Central memory CD8-positive, alpha-beta T cell (primary cell): ENCODE data around the gene LGI2.
"Not testable (repeated sequence)": the region's sequence is repeated elsewhere in the genome, so short reads cannot be mapped to it uniquely, and the experiment has no call there.

Experiments used
- ATAC-seq: fragments of 150-1000 bp; cut with Tn5 transposase; replicated peaks from 2 replicates; pipeline ENCODE4 v1.10.0; 2022; ENCODE audit warnings: mild to moderate bottlenecking, moderate FRiP score, moderate number of reproducible peaks; ENCODE audit not compliant: poor library complexity, severe bottlenecking; ENCODE audit errors: extremely low read depth
- DNase-seq, 2 donors: peaks; one replicate each; pipeline ENCODE4 v3.0.0; 2021; ENCODE audit warnings: low spot score in 2 of 2
- H3K27ac Mint-ChIP-seq: one replicate; pipeline ENCODE4 v1.8.0; 2022; ENCODE audit warnings: low read depth, mild to moderate bottlenecking, moderate library complexity, mixed read lengths
- H3K27me3 Mint-ChIP-seq: one replicate; pipeline ENCODE4 v1.8.0; 2022; ENCODE audit warnings: mixed read lengths
- H3K36me3 Mint-ChIP-seq: one replicate; pipeline ENCODE4 v1.8.0; 2022; ENCODE audit warnings: mild to moderate bottlenecking, moderate library complexity, mixed read lengths; ENCODE audit not compliant: insufficient read depth
- H3K4me1 Mint-ChIP-seq: one replicate; pipeline ENCODE4 v1.8.0; 2022; ENCODE audit warnings: mixed read lengths
- H3K4me3 Mint-ChIP-seq: one replicate; pipeline ENCODE4 v1.8.0; 2022; ENCODE audit warnings: mild to moderate bottlenecking, moderate library complexity, mixed read lengths
- H3K9me3 Mint-ChIP-seq: one replicate; pipeline ENCODE4 v1.8.0; 2022; ENCODE audit warnings: mixed read lengths

LGI2 gene

DNA sequence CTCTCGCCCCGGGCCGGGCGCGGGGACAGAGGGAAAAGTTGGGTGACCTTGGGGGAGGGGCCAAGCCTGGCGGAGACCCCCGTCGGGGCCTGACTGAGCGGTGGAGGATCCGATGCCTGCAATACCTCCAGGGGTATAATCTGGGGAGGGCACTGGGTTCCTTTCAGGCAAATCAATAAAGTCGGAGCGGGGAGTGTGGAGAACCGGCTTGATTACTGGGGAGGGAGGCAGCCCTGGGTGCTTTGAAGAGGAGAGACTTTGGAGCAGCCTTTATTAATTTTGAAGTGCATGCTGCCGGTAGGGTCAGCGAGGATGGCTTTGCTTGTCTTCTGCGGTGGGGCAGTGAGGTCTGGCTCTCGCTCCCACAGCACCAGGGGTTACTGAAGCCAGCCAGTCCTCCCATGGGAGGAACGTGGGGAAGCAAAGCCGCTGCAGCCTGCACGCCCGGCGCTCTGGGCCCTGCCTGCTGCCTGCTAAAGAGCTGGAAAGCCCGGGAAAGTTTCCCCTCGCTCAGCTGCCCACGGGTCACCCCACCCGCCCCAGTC lies 403 bp upstream of the LGI2 start:
- no peak for ATAC-seq
- Mint-ChIP-seq H3K27ac (no peak overlapping the region), H3K27me3 (peaks cover 91% of the 10 kb centered on the region), H3K9me3 (peaks cover 10% of the 10 kb centered on the region), H3K36me3 (no peaks in the 10 kb centered on the region), H3K4me1 (no peaks in the 10 kb centered on the region), H3K4me3 (no peak overlapping the region)
- no peak for DNase-seq

- Mint-ChIP-seq H3K4me3 (no peak overlapping the region), H3K36me3 (no peaks in the 10 kb centered on the region), H3K9me3 (peaks cover 9% of the 10 kb centered on the region), H3K27me3 (peaks cover 91% of the 10 kb centered on the region), H3K27ac (no peak overlapping the region), H3K4me1 (no peaks in the 10 kb centered on the region)
- DNase-seq (no peak), ATAC-seq (no peak)
Measured at GRCh38 chr4:25029479-25030276, 1.1 kb downstream of the LGI2 start.

DNA sequence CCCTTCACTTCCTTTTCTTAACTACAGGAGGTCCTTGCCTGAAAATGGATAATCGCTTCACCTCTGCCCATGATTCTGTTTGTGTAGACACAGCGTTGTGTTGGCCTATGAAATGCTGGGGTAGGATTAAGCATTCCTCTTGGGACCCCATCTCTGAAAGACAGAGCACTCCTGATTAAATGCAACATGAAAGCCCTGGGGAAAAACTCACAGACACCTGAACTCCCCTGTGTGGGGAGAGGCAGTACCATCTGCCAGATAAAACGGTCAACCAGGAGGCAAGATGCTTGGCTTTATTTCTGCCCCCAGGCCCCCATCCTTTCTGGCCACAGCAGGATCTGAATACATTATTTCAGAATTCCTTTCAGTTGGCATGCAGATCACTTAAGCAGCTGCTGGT lies 1.9 kb downstream of the LGI2 start:
- Mint-ChIP-seq H3K27ac (no peak overlapping the region), H3K36me3 (no peaks in the 10 kb centered on the region), H3K9me3 (peaks cover under 1% of the 10 kb centered on the region), H3K4me3 (no peak overlapping the region), H3K4me1 (no peaks in the 10 kb centered on the region), H3K27me3 (peaks cover 91% of the 10 kb centered on the region)
- ATAC-seq (no peak), DNase-seq (no peak)

GRCh38 chr4:25022766-25023165 lies 8.0 kb downstream of the LGI2 start:
- no peaks in the 10 kb centered on the region for H3K36me3 Mint-ChIP-seq
- DNase-seq (no peak), ATAC-seq (no peak)
- H3K27ac Mint-ChIP-seq = no peak overlapping the region
- H3K4me3 Mint-ChIP-seq = no peak overlapping the region
- H3K9me3 Mint-ChIP-seq = no peaks in the 10 kb centered on the region
- H3K4me1 Mint-ChIP-seq = no peaks in the 10 kb centered on the region
- peaks cover 77% of the 10 kb centered on the region for H3K27me3 Mint-ChIP-seq

GRCh38 chr4:25021216-25021615 lies 9.5 kb downstream of the LGI2 start:
- Mint-ChIP-seq H3K4me3 (no peak overlapping the region), H3K27ac (no peak overlapping the region), H3K27me3 (peaks cover 75% of the 10 kb centered on the region), H3K9me3 (no peaks in the 10 kb centered on the region), H3K36me3 (no peaks in the 10 kb centered on the region), H3K4me1 (no peaks in the 10 kb centered on the region)
- DNase-seq (no peak), ATAC-seq (no peak)

DNA sequence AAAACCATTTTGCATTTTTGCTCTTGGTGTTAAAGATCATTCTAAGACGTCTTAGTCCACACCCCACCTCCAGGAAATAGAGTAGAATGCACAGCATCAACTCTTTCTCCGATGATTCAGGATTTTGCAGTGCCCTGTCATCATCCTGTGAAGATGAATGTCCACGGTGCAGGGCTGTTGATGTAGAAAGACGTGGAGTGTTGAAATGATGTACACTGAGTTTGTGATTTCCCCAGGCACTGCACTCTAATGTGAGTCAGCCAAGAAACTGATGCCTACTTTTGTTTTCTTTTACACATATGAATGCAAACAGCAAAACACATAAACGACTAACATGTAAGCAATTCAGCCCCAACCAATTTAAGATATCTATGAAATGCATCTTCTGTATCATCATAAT lies 10.5 kb downstream of the LGI2 start:
- no peaks in the 10 kb centered on the region for H3K36me3 Mint-ChIP-seq
- no peak overlapping the region for H3K4me3 Mint-ChIP-seq
- H3K4me1 Mint-ChIP-seq = no peaks in the 10 kb centered on the region
- no peak overlapping the region for H3K27ac Mint-ChIP-seq
- DNase-seq (no peak), ATAC-seq (no peak)
- peaks cover 69% of the 10 kb centered on the region for H3K27me3 Mint-ChIP-seq
- no peaks in the 10 kb centered on the region for H3K9me3 Mint-ChIP-seq

DNA sequence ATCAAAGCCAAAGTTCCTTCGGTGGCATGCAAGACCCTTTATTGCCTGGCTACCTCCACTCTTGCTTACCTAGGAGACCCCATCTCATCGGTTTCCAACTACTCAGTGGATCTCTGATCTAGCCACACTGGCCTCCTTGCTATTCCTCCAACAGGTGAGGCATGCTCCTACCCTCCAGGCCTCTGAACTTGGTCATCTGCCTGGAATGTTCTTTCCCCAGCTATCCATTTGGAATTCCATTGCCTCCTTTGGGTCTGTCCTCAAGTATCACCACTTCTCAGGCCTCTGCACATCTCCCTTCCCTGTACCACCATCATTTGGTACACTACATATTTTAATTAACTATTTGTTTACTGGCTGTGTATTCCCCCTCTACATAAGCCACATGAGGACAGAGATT lies 11.2 kb downstream of the LGI2 start:
- H3K4me1 Mint-ChIP-seq = no peaks in the 10 kb centered on the region
- H3K27me3 Mint-ChIP-seq = peaks cover 69% of the 10 kb centered on the region
- H3K4me3 Mint-ChIP-seq = no peak overlapping the region
- DNase-seq = no peak
- no peaks in the 10 kb centered on the region for H3K36me3 Mint-ChIP-seq
- H3K27ac Mint-ChIP-seq = no peak overlapping the region
- ATAC-seq = no peak
- H3K9me3 Mint-ChIP-seq = no peaks in the 10 kb centered on the region

DNA sequence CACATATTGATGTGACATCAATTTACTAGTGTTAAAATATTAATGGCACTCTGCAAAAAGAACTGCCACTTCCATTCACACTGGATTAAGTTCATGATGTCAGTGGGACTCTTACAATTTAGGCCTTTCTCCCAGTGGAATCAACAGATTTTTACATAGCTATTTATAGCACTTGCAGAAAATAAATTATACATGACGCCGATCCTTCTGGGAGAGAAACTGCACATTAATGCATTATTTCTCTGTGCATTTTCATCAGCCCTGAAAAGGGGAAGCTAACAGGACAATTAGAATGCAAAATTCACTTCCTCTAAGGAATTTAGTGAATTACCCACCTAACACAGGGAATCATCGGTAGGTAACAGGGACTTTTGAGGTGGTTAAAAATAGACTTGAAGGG lies 15.7 kb downstream of the LGI2 start:
- Mint-ChIP-seq H3K36me3 (no peaks in the 10 kb centered on the region), H3K4me3 (no peak overlapping the region), H3K27ac (no peak overlapping the region), H3K9me3 (no peaks in the 10 kb centered on the region), H3K27me3 (peaks cover 63% of the 10 kb centered on the region), H3K4me1 (no peaks in the 10 kb centered on the region)
- no peak for ATAC-seq
- DNase-seq = no peak

DNA sequence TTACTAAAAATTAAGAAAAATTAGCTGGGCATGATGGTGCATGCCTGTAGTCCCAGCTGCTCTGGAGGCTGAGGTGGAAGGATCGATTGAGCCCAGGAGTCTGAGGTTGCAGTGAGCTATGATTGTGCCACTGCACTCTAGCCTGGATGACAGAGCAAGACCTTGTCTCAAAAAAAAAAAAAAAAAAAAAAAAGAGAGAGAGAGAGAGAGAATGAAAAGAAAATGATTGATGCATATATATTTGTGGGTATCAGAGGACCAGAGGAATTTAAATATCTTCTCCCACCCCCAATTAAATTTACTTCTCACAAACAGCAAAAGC lies 16.1 kb downstream of the LGI2 start:
- H3K36me3 Mint-ChIP-seq, H3K9me3 Mint-ChIP-seq, H3K4me3 Mint-ChIP-seq, H3K4me1 Mint-ChIP-seq, DNase-seq, ATAC-seq, H3K27ac Mint-ChIP-seq: not testable (repeated sequence)
- peaks cover 59% of the 10 kb centered on the region for H3K27me3 Mint-ChIP-seq

DNA sequence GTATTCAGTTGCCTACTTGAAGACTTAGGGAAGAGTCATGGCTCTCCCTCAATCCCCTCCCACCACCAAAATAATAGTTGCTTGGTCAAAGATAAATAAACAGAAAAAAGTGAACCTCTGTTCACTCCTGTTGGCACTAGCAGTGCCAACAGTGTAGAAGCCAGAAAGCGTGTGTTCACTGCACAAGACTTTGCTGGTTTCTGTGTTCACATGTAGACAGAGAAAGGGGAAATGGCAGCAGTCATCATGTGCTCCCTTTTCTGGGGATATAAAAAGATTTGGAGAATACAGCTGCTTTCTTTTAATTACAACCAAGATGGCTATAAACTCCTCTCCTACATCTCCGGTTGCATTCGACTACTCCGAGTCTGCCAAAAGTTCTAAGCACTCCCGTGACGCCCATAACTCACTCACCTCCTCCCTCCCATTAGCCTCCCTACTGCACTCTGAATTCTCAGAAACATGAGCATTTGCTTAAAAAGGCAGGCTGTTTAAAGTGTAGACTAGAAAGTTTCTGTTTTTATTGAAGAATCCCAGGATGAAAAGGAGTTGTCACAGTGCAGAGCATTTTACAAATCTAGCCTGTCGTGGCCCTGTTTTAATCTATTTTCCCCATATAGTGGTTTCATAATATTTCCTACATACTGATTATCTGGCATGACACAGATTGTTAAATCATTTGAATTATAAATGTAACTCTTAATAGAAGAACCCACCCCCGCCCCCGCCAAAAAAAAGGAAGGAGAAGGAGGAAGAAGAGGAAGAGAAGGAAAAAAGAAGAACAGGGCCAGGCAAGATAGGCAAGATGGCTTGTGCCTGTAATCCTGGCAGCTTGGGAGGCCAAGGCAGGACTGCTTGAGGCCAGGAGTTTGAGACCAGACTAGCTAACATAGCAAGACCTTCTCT lies 16.7 kb downstream of the LGI2 start:
- no peak for DNase-seq
- no peak overlapping the region for H3K27ac Mint-ChIP-seq

DNA sequence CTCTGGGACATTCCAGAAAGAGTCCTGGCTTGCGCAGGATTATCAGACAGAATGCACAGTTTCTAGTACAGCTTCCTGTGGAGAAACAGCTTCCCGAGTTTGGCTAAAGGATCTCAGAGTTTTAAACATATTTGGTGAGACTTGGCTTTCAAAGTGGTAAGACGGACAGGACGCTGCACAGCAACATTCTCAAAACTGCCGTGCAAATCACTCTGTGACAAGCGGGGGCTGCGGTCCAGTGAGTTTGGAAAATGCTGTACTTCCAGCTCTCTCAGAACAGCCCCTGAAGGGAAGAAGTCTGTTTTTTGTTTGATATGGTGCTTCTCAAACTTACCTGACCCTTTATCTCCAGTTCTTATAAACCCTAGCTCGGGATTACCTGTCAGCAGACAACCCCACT lies 18.1 kb downstream of the LGI2 start:
- DNase-seq (no peak), ATAC-seq (no peak)
- no peaks in the 10 kb centered on the region for H3K4me1 Mint-ChIP-seq
- no peaks in the 10 kb centered on the region for H3K9me3 Mint-ChIP-seq
- H3K36me3 Mint-ChIP-seq = no peaks in the 10 kb centered on the region
- peaks cover 40% of the 10 kb centered on the region for H3K27me3 Mint-ChIP-seq
- no peak overlapping the region for H3K27ac Mint-ChIP-seq
- no peak overlapping the region for H3K4me3 Mint-ChIP-seq

More for the DNA sequence above, 16.7 kb downstream of the LGI2 start:
- no peak for ATAC-seq
- Mint-ChIP-seq H3K9me3 (no peaks in the 10 kb centered on the region), H3K4me1 (no peaks in the 10 kb centered on the region), H3K36me3 (no peaks in the 10 kb centered on the region), H3K4me3 (no peak overlapping the region), H3K27me3 (peaks cover 53% of the 10 kb centered on the region)

- Mint-ChIP-seq H3K9me3 (no peaks in the 10 kb centered on the region), H3K27me3 (peaks cover 28% of the 10 kb centered on the region), H3K4me1 (no peaks in the 10 kb centered on the region), H3K27ac (no peak overlapping the region), H3K36me3 (no peaks in the 10 kb centered on the region), H3K4me3 (no peak overlapping the region)
- DNase-seq (no peak), ATAC-seq (no peak)
Measured at GRCh38 chr4:25011135-25011866, 19.4 kb downstream of the LGI2 start.
